HG03521 (cell line): ENCODE measurements around the gene DSP.

Source experiments
- ATAC-seq: cut with Tn5 transposase; IDR thresholded peaks from one replicate; pipeline ENCODE4 v1.9.1; 2021; ENCODE audit warnings: mild to moderate bottlenecking, moderate library complexity; ENCODE audit not compliant: unreplicated experiment

Gene DSP

DNA sequence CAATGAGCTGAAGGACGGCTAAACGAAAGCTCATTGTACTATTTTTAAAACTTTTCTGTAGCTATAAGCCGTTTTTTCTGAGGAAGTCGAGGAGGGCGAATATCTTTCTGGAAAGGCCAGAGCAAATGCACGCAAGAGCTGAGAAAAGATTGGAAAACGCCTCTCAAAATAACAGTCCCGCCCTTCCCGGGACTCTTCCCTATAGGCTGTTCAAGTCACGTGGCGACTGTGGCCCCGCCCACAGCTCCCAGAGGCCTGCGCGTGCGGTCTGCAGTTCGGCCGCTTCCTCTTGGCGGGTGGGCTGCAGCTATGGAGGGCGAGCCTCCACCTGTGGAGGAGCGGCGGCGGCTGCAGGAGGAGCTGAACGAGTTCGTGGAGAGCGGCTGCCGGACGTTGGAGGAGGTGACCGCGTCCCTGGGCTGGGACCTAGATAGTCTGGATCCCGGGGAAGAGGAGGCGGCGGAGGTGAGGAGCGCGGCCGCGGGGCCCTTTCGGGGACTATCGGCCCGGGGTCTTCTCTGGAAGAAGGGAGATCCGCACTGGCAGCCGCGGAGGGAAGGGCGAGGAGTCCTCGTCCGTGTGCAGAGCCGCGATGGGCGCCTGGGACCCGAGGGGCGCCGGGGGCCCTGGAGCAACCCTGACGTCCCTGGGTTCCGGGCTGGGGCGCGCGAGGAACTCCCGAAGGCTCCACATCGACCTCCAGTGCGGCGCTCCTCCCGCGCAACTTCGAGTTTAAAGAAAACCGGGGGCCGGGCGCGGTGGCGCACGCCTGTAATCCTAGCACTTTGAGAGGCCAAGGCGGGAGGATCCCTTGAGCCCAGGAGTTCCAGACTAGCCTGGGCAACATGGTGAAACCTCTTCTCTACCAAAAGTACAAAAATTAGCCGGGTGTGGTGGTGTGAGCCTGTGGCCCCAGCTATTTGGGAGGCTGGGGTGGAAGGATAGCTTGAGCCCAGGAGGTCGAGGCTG, 48.8 kb downstream of the DSP start, which contains the start of gene SNRNP48:
TSS of gene SNRNP48 (plus strand) at position 250 of the 969 bp plus-strand sequence. CDS start at position 310, 60 bp downstream.
- peak; percentile 99 for ATAC-seq

DNA sequence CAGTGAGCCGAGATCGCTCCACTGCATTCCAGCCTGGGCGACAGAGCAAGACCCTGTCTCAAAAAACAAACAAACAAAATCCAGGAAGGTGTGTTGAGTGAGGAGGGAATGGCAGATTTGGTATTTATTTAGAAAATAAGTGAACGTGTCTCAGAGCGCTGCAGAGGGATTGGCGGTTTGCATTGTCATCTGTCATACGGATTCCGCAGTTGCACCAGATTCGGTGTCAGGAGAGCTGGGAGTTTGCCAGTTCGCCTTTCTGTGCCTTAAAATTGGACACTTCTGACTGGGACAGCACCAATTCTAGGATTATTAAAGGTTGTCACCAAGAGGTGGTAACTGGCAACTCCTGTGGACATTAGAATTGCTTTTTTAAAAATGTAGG, 49.4 kb downstream of the DSP start:
- ATAC-seq = no peak

DNA sequence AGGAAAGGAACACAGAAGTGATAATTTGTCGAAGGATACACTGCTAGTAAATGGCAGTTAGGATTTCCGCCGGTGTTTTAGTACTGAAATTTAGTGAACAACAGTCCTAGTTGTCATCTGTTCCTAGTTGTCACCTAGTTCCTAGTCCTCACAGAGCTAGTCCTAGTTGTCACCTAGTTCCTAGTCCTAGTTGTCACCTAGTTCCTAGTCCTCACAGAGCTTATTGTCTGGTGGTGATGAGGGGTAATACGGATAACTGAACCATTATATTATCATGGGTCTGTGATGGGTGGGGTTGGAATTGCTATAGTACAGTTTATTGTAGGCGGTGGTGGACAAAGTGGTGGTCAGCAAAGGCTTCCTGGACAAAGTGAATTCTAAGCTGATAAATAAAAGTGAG, 50.3 kb downstream of the DSP start:
- ATAC-seq = no peak

DNA sequence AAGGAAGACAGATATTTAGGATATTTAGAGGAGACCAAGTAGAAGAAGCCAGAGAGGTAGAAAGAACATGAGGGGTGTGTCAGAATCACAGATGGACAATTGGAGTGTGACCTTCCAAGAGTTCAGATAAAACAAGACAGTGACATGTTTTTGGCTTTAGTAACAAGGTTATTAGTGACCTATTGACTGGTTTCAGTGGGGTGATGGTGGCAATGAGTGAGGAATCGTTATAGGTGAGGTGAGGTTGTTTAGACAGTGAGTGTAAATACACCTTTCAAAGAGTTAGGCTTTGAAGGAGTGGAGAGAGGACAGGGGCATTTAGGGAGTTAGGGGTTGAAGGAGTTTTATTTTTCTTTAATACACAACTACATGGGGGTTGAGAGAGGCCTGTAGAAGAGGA, 51.8 kb downstream of the DSP start:
- no peak for ATAC-seq

DNA sequence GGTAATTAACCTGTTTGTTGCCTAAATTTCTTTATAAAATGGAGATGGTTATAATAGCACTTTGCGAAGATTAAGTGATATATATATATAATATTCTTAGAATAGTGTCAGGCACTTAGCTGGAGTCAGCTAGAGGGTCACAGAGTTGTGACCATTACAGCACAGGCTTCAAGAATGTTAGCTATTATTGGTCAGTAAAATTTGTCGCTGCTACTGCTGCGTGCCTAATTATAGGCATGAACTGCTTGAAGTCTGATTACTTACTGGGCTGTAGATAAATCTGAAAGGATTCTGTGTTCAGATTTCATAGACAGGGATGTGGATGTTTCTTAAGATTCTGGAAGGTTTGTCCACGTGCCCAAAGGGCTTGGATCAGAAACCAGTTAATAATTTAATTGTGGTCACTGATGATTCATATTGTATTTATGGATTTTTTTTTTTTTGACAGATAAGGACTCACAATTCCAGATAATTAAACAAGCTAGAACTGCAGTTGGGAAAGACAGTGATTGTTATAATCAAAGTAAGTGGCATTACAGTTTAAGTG, 53.2 kb downstream of the DSP start:
- no peak for ATAC-seq

DNA sequence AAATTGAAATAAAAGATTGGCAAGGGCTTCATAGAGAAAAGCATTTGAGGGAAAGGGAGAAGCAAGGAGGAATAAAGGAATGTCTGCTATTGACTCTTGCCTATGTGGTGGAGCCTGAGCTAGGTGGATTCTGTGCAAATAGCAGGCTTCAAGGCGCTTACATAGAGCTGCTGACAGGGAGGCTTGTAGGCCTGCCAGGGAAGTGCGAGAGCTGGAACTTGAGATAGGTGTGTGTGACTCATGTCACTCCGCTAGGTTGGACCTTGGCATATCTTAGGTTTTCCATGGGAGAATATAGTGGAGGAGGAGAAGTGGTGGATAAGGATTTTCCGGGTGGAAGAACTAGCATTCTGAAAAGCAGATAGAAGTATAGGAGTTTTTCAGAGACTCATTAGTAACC, 62.5 kb downstream of the DSP start:
- no peak for ATAC-seq

DNA sequence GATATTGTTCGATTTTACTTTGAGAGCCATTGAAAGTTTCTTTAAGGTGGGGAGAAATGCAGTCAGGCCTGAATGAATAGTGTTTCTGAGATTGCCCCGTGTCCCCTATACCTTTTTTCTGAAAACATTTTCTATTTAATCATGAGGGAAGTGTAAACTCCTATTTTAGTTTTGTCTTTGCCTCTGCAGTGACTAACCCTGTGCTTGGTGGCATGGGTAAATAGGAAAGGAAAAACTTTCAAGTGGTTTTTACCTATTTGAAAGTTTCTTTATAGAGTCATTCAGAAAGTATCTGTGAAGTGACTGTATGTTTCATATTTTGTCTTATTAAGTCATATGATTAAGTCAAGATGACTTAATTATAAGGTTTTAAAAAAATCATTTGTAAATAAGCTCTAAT, 63.0 kb downstream of the DSP start:
- ATAC-seq = no peak

DNA sequence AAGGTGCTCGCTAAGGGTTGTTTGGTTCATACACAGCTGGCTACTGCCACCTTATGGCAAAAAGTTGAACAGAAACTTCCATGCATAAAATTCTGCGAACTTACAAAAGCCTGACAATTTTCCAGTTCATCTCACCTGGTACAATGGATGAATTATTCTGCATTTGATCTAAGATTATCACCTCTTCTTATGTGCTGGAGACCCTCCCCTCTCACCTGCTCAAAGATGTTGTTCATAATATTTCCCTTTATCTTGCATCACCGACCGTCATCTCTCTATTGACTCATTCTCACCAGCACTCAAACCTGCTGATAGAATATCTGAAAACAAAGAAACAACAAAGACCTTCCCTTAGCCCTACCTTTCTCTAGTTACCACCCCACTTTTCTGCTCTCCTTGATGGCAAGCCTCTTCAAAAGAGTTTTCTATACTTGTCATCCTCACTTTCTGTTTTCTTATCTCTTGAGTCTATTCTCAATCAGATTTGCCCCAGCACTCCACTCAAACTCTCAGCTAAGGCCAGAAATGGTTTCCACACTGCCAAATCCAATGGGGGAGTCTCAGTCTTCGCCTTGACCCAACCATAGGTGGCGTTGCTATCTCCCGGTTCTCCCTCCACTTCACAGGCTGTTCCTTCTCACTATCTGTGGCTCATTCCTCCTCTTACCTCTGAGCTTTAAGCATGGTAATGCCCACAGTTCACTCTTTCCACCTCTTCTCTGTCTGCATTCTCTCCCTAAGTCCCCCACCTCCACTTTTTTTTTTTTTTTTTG, 74.3 kb downstream of the DSP start:
- ATAC-seq = no peak

DNA sequence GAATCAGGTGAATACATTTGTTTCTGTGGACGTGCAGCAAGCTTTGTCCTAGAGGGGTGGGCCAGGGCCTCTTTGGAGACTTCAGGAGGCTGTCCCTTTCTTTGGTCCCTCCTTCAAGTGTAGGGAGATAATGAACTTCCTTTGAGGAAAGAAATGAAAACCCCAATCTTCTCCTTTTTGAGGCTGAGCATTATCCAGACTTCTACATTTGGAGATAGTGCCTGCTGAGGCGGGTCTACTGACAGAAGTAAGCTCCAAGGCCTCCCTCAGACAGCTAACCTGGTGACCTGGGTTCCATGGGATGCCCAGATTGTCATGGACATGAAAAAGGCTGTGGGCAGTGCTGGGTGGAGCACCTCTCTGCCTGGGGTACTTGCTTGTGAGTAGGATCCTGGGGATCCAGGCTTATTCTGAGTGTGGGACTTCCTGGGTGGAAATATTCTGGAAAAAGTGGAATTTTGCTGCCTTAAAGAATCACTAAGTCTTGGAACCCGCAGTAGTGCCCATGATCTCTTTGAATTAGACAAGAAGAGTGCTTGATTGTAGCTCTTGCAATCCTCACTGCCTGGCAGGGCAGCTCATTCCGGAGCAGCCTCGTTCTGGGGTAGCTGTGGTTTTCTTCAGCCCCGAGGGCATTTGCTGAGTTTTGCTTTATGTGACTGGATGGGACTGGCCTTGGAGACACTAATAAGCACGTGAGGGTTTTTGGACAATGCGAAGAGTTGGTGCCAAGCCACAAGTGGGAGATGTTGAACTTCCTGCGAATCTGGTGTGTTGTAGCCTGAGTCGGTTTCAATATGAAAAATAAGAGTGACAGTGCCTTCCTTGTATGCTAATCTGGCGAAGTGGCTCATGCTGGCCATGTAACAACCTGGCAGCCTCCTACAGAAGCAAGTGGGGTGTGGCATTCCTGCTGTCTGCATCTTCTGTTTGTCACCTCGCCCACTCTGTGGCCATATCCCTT, 76.6 kb downstream of the DSP start:
- ATAC-seq = no peak

DNA sequence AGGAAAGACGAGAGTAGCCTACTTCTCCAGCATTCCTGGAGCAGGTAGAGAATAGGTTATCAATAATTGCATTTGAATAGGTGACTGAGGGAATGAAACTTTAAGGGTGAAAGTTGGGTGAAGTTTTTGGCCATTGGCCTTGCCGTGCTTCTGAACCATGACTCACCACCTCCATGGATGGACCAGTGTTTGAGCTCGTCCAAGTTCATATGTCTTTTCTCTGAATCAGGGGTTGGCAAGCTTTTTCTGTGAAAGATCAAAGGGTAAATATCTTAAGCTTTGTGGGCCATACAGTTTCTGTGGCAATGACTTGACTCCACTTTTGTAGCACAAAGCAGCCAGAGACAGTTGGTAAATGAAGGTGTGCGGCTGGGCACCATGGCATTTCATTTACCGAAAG, 80.3 kb downstream of the DSP start:
- ATAC-seq = no peak

DNA sequence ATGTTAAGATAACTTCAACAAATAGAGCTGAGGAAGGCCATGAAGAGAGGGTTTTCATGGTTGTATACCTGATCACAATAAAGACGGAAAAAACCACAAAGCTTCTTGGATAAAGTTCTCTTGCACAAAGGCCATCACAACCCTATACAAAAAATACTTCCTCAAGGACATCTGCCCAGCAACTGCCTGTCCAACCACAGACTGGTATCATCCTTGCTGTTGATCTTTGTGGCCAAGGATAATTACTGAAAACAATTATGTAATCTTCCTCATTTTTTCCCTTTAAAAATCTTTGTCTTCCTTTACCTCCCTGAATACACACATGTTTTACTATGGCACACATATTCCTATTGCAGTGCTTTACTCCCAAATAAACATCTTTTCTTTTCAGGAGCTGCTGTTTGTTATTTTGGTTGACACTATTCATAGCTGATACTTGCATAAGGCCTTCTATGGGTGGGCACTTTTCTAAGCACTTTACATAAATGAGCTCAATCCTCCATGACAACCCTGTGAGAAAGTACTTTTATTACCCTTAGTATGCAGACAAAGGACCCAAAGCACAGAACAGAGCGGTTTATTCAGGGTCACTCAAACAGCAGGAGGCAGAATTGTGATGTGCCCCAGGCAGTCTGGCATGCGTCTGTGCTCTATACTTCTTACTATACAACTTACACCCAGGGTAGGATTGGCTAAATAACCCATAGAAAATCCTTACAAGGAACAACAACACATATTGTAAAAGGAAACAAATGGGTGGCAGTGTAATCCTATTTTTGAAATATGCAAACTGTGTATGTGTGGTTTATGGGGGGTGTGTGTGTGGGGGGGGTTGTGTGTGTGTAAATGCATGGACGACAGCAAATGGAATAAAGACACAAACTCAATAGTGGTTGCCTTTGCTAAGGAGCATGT, 83.6 kb downstream of the DSP start:
- no peak for ATAC-seq

DNA sequence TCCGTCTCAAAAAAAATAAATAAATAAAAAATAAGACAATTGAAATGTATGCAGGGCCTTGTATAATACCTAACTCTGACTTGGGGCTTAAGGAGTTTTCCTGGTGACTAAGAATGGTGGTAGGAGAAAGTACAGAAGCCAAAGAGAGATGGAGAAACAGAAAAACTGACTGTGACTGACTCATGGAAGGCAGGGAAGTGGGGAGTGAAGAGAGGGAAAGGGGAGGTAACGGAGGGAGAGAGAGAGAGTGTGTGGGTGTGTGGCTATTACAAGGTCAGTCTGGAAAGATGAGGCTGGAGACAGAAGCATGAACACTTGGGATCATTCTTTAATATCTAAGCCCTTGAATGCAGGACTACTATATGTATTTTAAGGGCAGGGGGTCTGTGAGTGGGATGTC, 87.0 kb downstream of the DSP start:
- ATAC-seq = no peak

DNA sequence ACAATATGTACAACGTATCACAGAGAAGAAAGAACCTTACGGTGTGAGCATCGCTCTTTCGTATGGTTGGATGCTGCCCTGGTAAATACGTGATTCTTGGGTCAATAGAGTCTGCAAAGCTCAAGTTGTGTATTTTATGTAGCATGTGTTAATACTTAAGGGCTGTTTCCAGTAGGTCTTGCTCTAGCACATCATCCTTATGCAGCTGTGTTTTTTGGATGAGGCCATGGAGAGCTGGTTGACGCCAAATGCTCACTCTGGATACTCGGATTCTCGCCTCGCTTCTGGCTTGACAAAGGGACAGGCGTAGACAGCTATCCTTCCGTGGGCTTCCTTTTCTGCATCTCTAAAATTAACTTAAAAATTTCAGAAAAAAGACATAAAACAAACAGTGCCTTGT, 87.4 kb downstream of the DSP start:
- ATAC-seq = no peak

DNA sequence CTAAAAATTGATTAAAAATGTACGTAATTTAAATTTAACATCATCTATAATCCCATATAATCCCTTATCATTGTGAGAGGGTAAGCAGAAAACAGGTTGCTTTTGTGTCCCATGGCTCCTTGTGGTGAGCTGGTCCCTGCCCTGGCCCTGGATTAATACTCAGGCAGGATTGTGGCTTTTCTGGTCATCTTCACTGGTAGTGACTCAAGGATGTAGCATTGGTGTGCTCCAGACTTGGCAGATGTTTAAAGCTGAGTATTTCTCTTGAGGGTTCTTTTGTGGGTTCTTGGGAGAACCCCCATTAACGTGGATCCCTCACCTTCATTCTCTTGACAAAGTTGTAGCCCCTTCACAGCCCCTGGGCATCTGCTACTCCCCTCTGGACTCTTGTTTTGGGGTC, 87.8 kb downstream of the DSP start:
- ATAC-seq = no peak

DNA sequence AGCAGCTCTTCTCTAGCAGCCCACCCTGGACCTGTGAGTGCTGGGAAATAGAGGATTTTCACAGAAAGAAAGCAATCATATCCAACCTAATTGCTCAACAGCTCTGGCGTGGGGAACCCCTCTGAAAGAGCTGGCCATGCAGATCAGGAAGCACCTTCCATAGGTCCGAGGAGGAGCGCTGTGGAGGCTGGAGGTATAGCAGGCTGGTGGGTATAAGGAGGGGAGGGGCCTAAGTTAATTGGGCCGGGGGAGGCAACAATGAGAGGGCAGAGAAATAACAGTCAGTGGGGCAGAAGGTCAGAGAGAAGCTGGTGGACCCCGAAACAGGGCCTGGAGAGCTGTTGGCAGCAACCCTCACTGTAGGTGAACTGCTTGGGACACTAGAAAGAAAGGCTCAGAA, 89.3 kb downstream of the DSP start:
- ATAC-seq = no peak

DNA sequence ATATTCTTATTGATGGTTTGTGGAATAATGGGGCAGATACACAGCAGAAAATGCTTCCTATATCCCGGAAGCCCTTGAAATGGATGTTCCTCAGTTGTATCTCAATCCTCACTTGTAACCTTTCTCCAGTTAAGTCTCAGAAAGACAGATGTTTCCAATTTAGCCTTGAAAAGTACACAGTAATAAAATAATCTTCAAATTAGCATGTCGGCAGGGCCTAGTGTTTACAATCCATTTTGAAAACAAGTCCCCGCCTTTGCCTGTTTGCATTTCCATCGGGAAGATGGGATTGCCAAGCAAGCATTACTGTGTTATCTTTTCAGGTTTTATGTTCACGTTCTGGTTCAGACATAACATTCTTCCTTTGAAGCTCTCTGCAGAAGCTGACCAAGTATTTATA, 90.0 kb downstream of the DSP start:
- no peak for ATAC-seq

DNA sequence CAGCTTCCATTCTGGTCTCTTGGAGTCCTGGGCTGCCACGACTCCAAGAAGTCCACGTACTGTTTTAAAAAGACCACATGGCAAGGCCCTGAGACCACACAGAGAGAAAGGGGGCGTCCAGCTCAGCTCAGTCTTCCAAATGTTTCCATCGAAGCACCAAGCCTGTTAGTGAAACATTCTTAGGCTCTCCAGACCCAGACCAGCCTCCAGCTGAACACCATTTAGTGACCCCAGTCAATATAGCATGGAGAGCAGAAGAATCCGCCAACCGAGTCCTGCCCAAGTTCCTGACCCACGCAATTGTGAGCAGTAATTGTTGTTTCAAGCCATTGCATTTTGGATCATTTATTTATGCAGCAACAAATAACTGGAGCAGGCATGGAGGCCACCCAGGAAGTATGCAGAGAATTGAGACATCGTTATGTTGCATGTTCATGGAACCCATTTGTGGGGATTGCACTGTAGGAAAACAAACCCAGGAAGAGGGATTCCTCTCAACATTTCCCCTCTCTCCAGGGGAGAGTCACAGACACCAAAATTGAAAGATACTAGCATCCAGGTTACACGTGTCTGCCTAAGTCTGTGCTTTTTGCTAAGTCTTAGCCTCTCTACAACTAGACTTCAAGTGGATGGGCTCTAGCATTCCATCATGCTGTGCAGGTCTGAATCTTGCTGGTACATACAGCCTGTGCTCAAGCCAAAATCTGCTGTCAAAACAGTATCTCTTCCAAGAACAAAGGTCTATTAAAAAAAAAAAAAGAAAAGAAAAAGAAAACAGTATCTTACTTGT, 91.2 kb downstream of the DSP start:
- ATAC-seq = no peak

DNA sequence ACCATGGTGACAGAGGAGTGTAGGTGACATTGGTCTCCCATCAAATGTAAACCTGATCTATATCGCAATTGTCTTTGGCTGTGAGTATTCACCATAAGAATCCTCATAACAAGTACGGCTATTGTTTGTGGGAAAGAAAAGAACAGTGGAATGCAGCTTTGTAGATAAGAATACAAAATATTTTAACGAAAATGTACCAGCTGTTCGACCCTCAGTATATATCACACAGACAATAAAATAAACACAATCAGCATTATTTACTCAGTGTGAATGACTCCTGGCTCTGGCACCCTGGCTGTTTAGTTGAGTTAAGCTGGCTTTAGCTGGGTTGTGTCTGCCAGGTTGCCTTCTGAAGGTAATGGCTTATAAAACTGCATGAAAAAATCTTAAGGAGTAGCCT, 91.9 kb downstream of the DSP start:
- ATAC-seq = no peak

DNA sequence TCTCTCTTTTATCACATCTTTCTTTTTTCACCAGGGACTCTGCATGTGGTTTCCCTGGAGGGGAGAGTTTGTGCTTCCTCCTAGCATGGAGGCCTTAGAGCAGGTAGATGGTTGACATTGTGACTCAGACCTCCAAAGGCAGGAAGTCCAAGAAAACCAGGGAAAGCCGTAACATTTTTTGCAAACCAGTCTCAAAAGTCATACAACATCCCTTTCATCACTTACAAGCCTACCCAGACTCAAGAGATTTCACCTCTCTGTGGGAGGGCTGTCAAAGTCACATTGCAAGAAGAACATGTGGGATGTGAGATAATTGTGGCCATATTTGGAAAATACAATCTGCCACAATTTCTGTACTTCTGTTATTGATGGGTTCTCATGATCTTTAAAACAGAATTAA, 94.7 kb downstream of the DSP start:
- no peak for ATAC-seq
